IMR-90 (cell line): Measurements from ENCODE around the gene CSK. TPM values are rescaled to one million over a fixed set of nuclear protein-coding genes. Genes with fewer than 3 reads are reported as not detected.

Experiments
- ATAC-seq: fragments of 200-7000 bp; cut with Tn5 transposase; 2 replicates; pipeline ENCODE4 v1.9.1; 2020; ENCODE audit warnings: low read depth, mild to moderate bottlenecking, moderate library complexity
- BruUV-seq: library from RNA; stranded (reverse); fragments of 400-500 nt; replicated peaks from 2 replicates; lab custom pipeline; 2021; lab: Mats Ljungman, UMichigan
- CTCF ChIA-PET: fragments of 300-600 bp; formaldehyde crosslinking; extraction: SDS; loops from one replicate; lab custom pipeline; 2021; ENCODE audit warnings: antibody characterized with exemption; lab: Yijun Ruan, JAX
- POLR2A ChIA-PET: fragments of 300-600 bp; sonication (Branson Sonifier 250); formaldehyde crosslinking; loops from one replicate; lab custom pipeline; 2022; ENCODE audit warnings: antibody characterized with exemption; ENCODE audit not compliant: unreplicated experiment; lab: Charles Lee
- DNase-seq: peaks from one replicate; pipeline ENCODE4 v3.0.0; 2013
- H2AFZ ChIP-seq: replicated peaks from 2 replicates; pipeline ENCODE3; 2013; ENCODE audit warnings: low read length, mild to moderate bottlenecking; ENCODE audit not compliant: poor library complexity
- H2AK5ac ChIP-seq: 2 replicates; pipeline ENCODE4 v1.6.1; 2013; ENCODE audit warnings: low read depth, low read length, inconsistent platforms
- H2AK9ac ChIP-seq: replicated peaks from 2 replicates; pipeline ENCODE3; 2013; ENCODE audit warnings: mild to moderate bottlenecking, low read depth, low read length, moderate library complexity; ENCODE audit not compliant: poor library complexity
- H2BK120ac ChIP-seq: 2 replicates; pipeline ENCODE4 v1.6.1; 2013; ENCODE audit warnings: low read depth, low read length, inconsistent platforms
- H2BK15ac ChIP-seq: 3 replicates; pipeline ENCODE4 v1.6.1; 2013; ENCODE audit warnings: low read depth, low read length, inconsistent platforms
- H2BK20ac ChIP-seq: 2 replicates; pipeline ENCODE4 v1.6.1; 2013; ENCODE audit warnings: low read depth, mild to moderate bottlenecking, inconsistent platforms, low read length, moderate library complexity
- H2BK5ac ChIP-seq: 2 replicates; pipeline ENCODE4 v1.6.1; 2013; ENCODE audit warnings: mild to moderate bottlenecking, low read depth, low read length, inconsistent platforms; ENCODE audit not compliant: poor library complexity, severe bottlenecking
- H3K14ac ChIP-seq: replicated peaks from 2 replicates; pipeline ENCODE4 v1.6.1; 2013; ENCODE audit warnings: low read depth, low read length, inconsistent platforms
- H3K18ac ChIP-seq: 2 replicates; pipeline ENCODE4 v1.6.1; 2013; ENCODE audit warnings: low read depth, low read length, control low read depth
- H3K23ac ChIP-seq: 2 replicates; pipeline ENCODE4 v1.6.1; 2013; ENCODE audit warnings: low read depth, low read length, inconsistent platforms
- H3K27ac ChIP-seq: 2 replicates; pipeline ENCODE4 v1.5.1; 2013; ENCODE audit warnings: mild to moderate bottlenecking, control low read depth, low read length; ENCODE audit not compliant: insufficient read depth
- H3K27me3 ChIP-seq: 2 replicates; pipeline ENCODE4 v1.6.1; 2013; ENCODE audit warnings: low read length; ENCODE audit not compliant: control insufficient read depth, insufficient read depth
- H3K36me3 ChIP-seq: 2 replicates; pipeline ENCODE4 v1.6.1; 2013; ENCODE audit warnings: low read length, mixed read lengths; ENCODE audit not compliant: control insufficient read depth, insufficient read depth
- H3K4ac ChIP-seq: 2 replicates; pipeline ENCODE4 v1.6.1; 2013; ENCODE audit warnings: low read depth, low read length, inconsistent platforms
- H3K4me1 ChIP-seq: 2 replicates; pipeline ENCODE4 v1.6.1; 2013; ENCODE audit warnings: low read length, mixed read lengths; ENCODE audit not compliant: control insufficient read depth, insufficient read depth
- H3K4me2 ChIP-seq: 2 replicates; pipeline ENCODE4 v1.6.1; 2013; ENCODE audit warnings: low read depth, mild to moderate bottlenecking, control low read depth, low read length, moderate library complexity
- H3K4me3 ChIP-seq: 2 replicates; pipeline ENCODE4 v1.5.1; 2013; ENCODE audit warnings: low read depth, mild to moderate bottlenecking, control low read depth, low read length, moderate library complexity; ENCODE audit not compliant: insufficient read depth
- H3K56ac ChIP-seq: 2 replicates; pipeline ENCODE4 v1.6.1; 2013; ENCODE audit warnings: low read length, inconsistent platforms; ENCODE audit not compliant: insufficient read depth; ENCODE audit errors: extremely low read depth
- H3K79me1 ChIP-seq, 2 experiments: 2 replicates each; pipeline ENCODE4 v1.6.1; 2013; ENCODE audit warnings: low read length in 2 of 2, inconsistent platforms in 1 of 2, low read depth in 1 of 2
- H3K9ac ChIP-seq: 2 replicates; pipeline ENCODE4 v1.6.1; 2013; ENCODE audit warnings: low read depth, low read length, control low read depth
- H3K9me1 ChIP-seq: 2 replicates; pipeline ENCODE4 v1.6.1; 2013; ENCODE audit warnings: low read length, inconsistent platforms; ENCODE audit not compliant: insufficient read depth
- H3K9me3 ChIP-seq: 2 replicates; pipeline ENCODE4 v1.6.1; 2013; ENCODE audit warnings: low read length; ENCODE audit not compliant: control insufficient read depth, insufficient read depth
- H4K20me1 ChIP-seq: 2 replicates; pipeline ENCODE4 v1.6.1; 2013; ENCODE audit warnings: low read length, inconsistent platforms; ENCODE audit not compliant: insufficient read depth
- H4K5ac ChIP-seq: 2 replicates; pipeline ENCODE4 v1.6.1; 2013; ENCODE audit warnings: mild to moderate bottlenecking, low read depth, low read length, control low read depth
- H4K8ac ChIP-seq, 2 experiments: 2 replicates each; pipeline ENCODE4 v1.6.1; 2013; ENCODE audit warnings: low read depth in 2 of 2, low read length in 2 of 2, control low read depth in 1 of 2, inconsistent platforms in 1 of 2
- H4K91ac ChIP-seq: 2 replicates; pipeline ENCODE4 v1.6.1; 2013; ENCODE audit warnings: low read depth, low read length, inconsistent platforms; ENCODE audit not compliant: insufficient read depth
- BHLHE40 ChIP-seq: fragments of 150-350 bp; IDR thresholded peaks from 2 replicates; pipeline ENCODE4 v1.6.1; 2016; ENCODE audit warnings: mild to moderate bottlenecking, low read depth, low read length
- CEBPB ChIP-seq: IDR thresholded peaks from 2 replicates; pipeline ENCODE4 v1.6.1; 2012; ENCODE audit warnings: low read depth, low read length, improper control_type of control experiment
- CHD1 ChIP-seq: IDR thresholded peaks from 2 replicates; pipeline ENCODE4 v1.6.1; 2012; ENCODE audit warnings: low read depth, low read length, improper control_type of control experiment
- FOS ChIP-seq: fragments of 150-350 bp; IDR thresholded peaks from 2 replicates; pipeline ENCODE4 v1.6.1; 2016; ENCODE audit warnings: low read depth, low read length
- MAFK ChIP-seq: IDR thresholded peaks from 2 replicates; pipeline ENCODE4 v1.6.1; 2012; ENCODE audit warnings: low read depth, low read length, improper control_type of control experiment
- MAZ ChIP-seq: IDR thresholded peaks from 2 replicates; pipeline ENCODE4 v1.6.1; 2012; ENCODE audit warnings: low read depth, mild to moderate bottlenecking, low read length, improper control_type of control experiment, moderate library complexity, borderline replicate concordance
- MXI1 ChIP-seq: IDR thresholded peaks from 2 replicates; pipeline ENCODE4 v1.6.1; 2012; ENCODE audit warnings: low read depth, mild to moderate bottlenecking, low read length, moderate library complexity, borderline replicate concordance
- NFE2L2 ChIP-seq: fragments of 150-350 bp; IDR thresholded peaks from 2 replicates; pipeline ENCODE4 v1.6.1; 2016; ENCODE audit warnings: low read depth, mild to moderate bottlenecking, low read length
- POLR2A ChIP-seq: IDR thresholded peaks from 2 replicates; pipeline ENCODE4 v1.6.1; 2012; ENCODE audit warnings: mild to moderate bottlenecking, low read depth, low read length
- RAD21 ChIP-seq: IDR thresholded peaks from 2 replicates; pipeline ENCODE4 v1.6.1; 2012; ENCODE audit warnings: low read length, improper control_type of control experiment
- RCOR1 ChIP-seq: IDR thresholded peaks from 2 replicates; pipeline ENCODE4 v1.6.1; 2012; ENCODE audit warnings: mild to moderate bottlenecking, low read length, improper control_type of control experiment; ENCODE audit not compliant: insufficient replicate concordance
- RFX5 ChIP-seq: IDR thresholded peaks from 2 replicates; pipeline ENCODE4 v1.8.0; 2012; ENCODE audit warnings: low read depth, mild to moderate bottlenecking, low read length, moderate library complexity
- SMC3 ChIP-seq: fragments of 150-350 bp; IDR thresholded peaks from 2 replicates; pipeline ENCODE4 v1.6.1; 2016; ENCODE audit warnings: low read depth, mild to moderate bottlenecking, antibody characterized with exemption, low read length, moderate library complexity
- WGBS, 2 experiments: methylation state at CpG; one replicate each; pipeline versions ENCODE4 v1.1.5 to v1.1.7; 2013; ENCODE audit warnings: missing lambda C conversion rate in 2 of 2; ENCODE audit not compliant: insufficient read length in 1 of 2; ENCODE audit errors: extremely low coverage in 2 of 2; 5-methylcytosine and 5-hydroxymethylcytosine counted together
- dilution Hi-C: fragments of 300-500 bp; cut with HindIII; formaldehyde crosslinking; loops from one replicate; pipeline ENCODE4 v1.14.3; 2018; ENCODE audit warnings: low sequenced_read_pairs; ENCODE audit not compliant: unreplicated experiment
- in situ Hi-C: fragments of 300-500 bp; cut with MboI; formaldehyde crosslinking; loops from 3 replicates; pipeline ENCODE4 v1.14.3; 2019; ENCODE audit warnings: low sequenced_read_pairs, inconsistent platforms, mixed read lengths
- intact Hi-C: fragments of 100-400 bp; cut with micrococcal nuclease; formaldehyde crosslinking; loops from 2 replicates; pipeline ENCODE4 v1.10.0; 2022
- polyA plus RNA-seq, 3 experiments: library from polyadenylated mRNA; depleted of rRNA; stranded (reverse); fragments of >200 nt; gene quantifications; 2 replicates each; pipeline ENCODE4 v1.2.3, GENCODE V29; 2012; ENCODE audit warnings: low replicate concordance in 1 of 3
- total RNA-seq: library from RNA; depleted of rRNA; stranded (reverse); fragments of >200 nt; gene quantifications from 2 replicates; pipeline ENCODE4 v1.2.3, GENCODE V29; 2012
- TF ChIP-seq, protein P1 (sequence below): conservative IDR thresholded peaks from 2 replicates; pipeline ENCODE4 v1.5.1; 2012; ENCODE audit warnings: mild to moderate bottlenecking, low read depth, low read length, improper control_type of control experiment
- TF ChIP-seq, protein P2 (sequence below): fragments of 150-350 bp; IDR thresholded peaks from 2 replicates; pipeline ENCODE4 v1.6.1; 2017; ENCODE audit warnings: mild to moderate bottlenecking, antibody characterized with exemption, low read length, low read depth
- TF ChIP-seq, protein P3 (sequence below): fragments of 150-350 bp; IDR thresholded peaks from 2 replicates; pipeline ENCODE4 v1.6.1; 2016; ENCODE audit warnings: low read depth, mild to moderate bottlenecking, low read length, moderate library complexity, borderline replicate concordance

CSK gene
- total and polyA plus RNA-seq, 2 of the 4 experiments (the other 2 are of a cell fraction), result 10.8 to 54.0 TPM

DNA sequence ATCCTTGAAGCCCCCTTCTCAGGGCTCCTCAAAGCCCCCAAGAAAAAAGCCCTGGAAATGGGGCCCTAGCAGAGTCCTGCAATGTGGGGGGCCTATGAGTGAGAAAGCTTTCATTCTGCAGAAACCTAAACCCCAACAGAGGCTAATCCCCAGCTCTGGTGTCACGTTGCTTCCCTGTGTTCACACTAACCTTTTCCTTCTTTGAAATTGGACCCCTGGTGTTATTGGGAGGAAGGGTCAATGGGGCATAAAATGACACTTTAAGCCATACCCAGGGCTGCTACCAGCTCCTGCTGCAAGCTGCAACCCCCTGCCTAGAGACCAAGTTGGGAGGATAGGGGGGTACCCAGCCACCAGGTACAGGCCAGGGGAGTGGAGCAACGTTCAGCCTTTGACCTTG is 31.1 kb upstream of the CSK start:
- Histone ChIP-seq H4K91ac (no peak overlapping the region), H3K23ac (no peak overlapping the region), H2BK120ac (no peak overlapping the region), H3K27me3 (peaks cover 36% of the 10 kb centered on the region), H3K9me3 (no peaks in the 10 kb centered on the region), H3K4me2 (no peak overlapping the region), H3K9me1 (no peaks in the 10 kb centered on the region; the same call in 1 of the 2 replicates), H4K5ac (no peak overlapping the region), H2BK20ac (no peak overlapping the region), H4K20me1 (no peaks in the 10 kb centered on the region), H3K4ac (no peak overlapping the region), H3K4me3 (no peak overlapping the region), H2AK5ac (no peak overlapping the region), H3K27ac (no peak overlapping the region), H3K18ac (no peak overlapping the region), H3K36me3 (no peaks in the 10 kb centered on the region), H3K14ac (no peak overlapping the region), H3K9ac (no peak overlapping the region), H2BK5ac (no peak overlapping the region), H4K8ac (no peak overlapping the region), H3K79me1 (no peaks in the 10 kb centered on the region), H3K4me1 (no peaks in the 10 kb centered on the region), H2BK15ac (no peak overlapping the region), H3K56ac (no peak overlapping the region), H2AFZ (no peak overlapping the region), H2AK9ac (no peak overlapping the region)
- no TSS peak for BruUV-seq
- dilution Hi-C loops (no loop called here), intact Hi-C loops (loop anchor here (10.0 kb wide), 1 partner anchor 56 kb away; the partner anchor contains the start of gene EDC3), in situ Hi-C loops (no loop called here)
- TF ChIP-seq, protein P1, sequence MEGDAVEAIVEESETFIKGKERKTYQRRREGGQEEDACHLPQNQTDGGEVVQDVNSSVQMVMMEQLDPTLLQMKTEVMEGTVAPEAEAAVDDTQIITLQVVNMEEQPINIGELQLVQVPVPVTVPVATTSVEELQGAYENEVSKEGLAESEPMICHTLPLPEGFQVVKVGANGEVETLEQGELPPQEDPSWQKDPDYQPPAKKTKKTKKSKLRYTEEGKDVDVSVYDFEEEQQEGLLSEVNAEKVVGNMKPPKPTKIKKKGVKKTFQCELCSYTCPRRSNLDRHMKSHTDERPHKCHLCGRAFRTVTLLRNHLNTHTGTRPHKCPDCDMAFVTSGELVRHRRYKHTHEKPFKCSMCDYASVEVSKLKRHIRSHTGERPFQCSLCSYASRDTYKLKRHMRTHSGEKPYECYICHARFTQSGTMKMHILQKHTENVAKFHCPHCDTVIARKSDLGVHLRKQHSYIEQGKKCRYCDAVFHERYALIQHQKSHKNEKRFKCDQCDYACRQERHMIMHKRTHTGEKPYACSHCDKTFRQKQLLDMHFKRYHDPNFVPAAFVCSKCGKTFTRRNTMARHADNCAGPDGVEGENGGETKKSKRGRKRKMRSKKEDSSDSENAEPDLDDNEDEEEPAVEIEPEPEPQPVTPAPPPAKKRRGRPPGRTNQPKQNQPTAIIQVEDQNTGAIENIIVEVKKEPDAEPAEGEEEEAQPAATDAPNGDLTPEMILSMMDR, result no peak
- TF ChIP-seq MXI1 (no peak), SMC3 (no peak), POLR2A (no peak), MAFK (no peak), CEBPB (no peak), RCOR1 (no peak), NFE2L2 (no peak), RFX5 (no peak), BHLHE40 (no peak), FOS (no peak), MAZ (no peak), RAD21 (no peak), CHD1 (no peak)
- TF ChIP-seq, protein P2, sequence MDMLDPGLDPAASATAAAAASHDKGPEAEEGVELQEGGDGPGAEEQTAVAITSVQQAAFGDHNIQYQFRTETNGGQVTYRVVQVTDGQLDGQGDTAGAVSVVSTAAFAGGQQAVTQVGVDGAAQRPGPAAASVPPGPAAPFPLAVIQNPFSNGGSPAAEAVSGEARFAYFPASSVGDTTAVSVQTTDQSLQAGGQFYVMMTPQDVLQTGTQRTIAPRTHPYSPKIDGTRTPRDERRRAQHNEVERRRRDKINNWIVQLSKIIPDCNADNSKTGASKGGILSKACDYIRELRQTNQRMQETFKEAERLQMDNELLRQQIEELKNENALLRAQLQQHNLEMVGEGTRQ, result no peak
- TF ChIP-seq, protein P3, sequence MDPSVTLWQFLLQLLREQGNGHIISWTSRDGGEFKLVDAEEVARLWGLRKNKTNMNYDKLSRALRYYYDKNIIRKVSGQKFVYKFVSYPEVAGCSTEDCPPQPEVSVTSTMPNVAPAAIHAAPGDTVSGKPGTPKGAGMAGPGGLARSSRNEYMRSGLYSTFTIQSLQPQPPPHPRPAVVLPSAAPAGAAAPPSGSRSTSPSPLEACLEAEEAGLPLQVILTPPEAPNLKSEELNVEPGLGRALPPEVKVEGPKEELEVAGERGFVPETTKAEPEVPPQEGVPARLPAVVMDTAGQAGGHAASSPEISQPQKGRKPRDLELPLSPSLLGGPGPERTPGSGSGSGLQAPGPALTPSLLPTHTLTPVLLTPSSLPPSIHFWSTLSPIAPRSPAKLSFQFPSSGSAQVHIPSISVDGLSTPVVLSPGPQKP, result no peak
- ATAC-seq (no peak), DNase-seq (no peak)
- POLR2A ChIA-PET, result no interaction called here
- CTCF ChIA-PET, result interaction anchor here (0.6 kb wide), 1 partner anchor 42 kb away, joined by 9 read pairs; no protein-coding TSS in a partner anchor
- WGBS, 2 experiments, result no CpG with 5 or more reads among the region's 2 CpGs
